C4-2B (cell line): ENCODE data around the gene KLF1.
A peak's percentile ranks its signal among the peaks of the same experiment; 100 is the strongest.

Experiments used
- CTCF ChIP-seq: fragments of 450-650 bp; conservative IDR thresholded peaks from 2 replicates; pipeline ENCODE4 v1.5.1; 2017; ENCODE audit warnings: mild to moderate bottlenecking
- ZFX ChIP-seq: fragments of 450-650 bp; IDR thresholded peaks from 2 replicates; pipeline ENCODE4 v1.6.1; 2017

- TF ChIP-seq CTCF, result peak; percentile 100
- no peak for TF ChIP-seq ZFX
Observed at GRCh38 chr19:12847159-12848139, 39.6 kb downstream of the KLF1 start.
